GM23248 (cell line): ENCODE measurements around the gene BCAR3. TPM values are rescaled to one million over a fixed set of nuclear protein-coding genes. Genes with fewer than 3 reads are reported as not detected.

Experiments used
- DNase-seq: peaks from one replicate; pipeline ENCODE4 v3.0.0-alpha.2; 2015
- H2AFZ ChIP-seq: fragments of 200-600 bp; sonication (generic); 2 replicates; pipeline ENCODE4 v1.6.1; 2016; ENCODE audit warnings: antibody characterized with exemption
- H3F3A ChIP-seq: fragments of 200-600 bp; sonication (generic); 2 replicates; pipeline ENCODE4 v1.6.1; 2016; ENCODE audit warnings: mild to moderate bottlenecking, antibody characterized with exemption, mixed run types; ENCODE audit not compliant: insufficient read depth
- H3K27ac ChIP-seq: fragments of 200-600 bp; sonication (generic); 2 replicates; pipeline ENCODE4 v1.5.1; 2016; ENCODE audit warnings: mild to moderate bottlenecking
- H3K27me3 ChIP-seq: fragments of 200-600 bp; sonication (generic); replicated peaks from 2 replicates; pipeline ENCODE4 v1.6.1; 2016; ENCODE audit warnings: mild to moderate bottlenecking; ENCODE audit not compliant: insufficient read depth
- H3K36me3 ChIP-seq: fragments of 200-600 bp; sonication (generic); 2 replicates; pipeline ENCODE4 v1.6.1; 2016; ENCODE audit warnings: low read depth, mild to moderate bottlenecking
- H3K4me1 ChIP-seq: fragments of 200-600 bp; sonication (generic); 2 replicates; pipeline ENCODE4 v1.6.1; 2016; ENCODE audit warnings: mild to moderate bottlenecking; ENCODE audit not compliant: insufficient read depth
- H3K4me2 ChIP-seq: fragments of 200-600 bp; sonication (generic); one replicate; pipeline ENCODE4 v1.6.1; 2016; ENCODE audit warnings: mild to moderate bottlenecking; ENCODE audit not compliant: unreplicated experiment
- H3K4me3 ChIP-seq: fragments of 200-600 bp; sonication (generic); 2 replicates; pipeline ENCODE4 v1.5.1; 2016; ENCODE audit warnings: mild to moderate bottlenecking
- H3K79me2 ChIP-seq: fragments of 200-600 bp; sonication (generic); 2 replicates; pipeline ENCODE4 v1.6.1; 2016; ENCODE audit warnings: mild to moderate bottlenecking; ENCODE audit not compliant: insufficient read depth
- H3K9ac ChIP-seq: fragments of 200-600 bp; sonication (generic); 2 replicates; pipeline ENCODE4 v1.6.1; 2016; ENCODE audit warnings: mild to moderate bottlenecking
- H3K9me2 ChIP-seq: fragments of 200-600 bp; sonication (generic); 2 replicates; pipeline ENCODE4 v1.6.1; 2016; ENCODE audit warnings: mixed run types, mild to moderate bottlenecking, moderate library complexity; ENCODE audit not compliant: insufficient read depth
- H3K9me3 ChIP-seq: fragments of 200-600 bp; sonication (generic); one replicate; pipeline ENCODE4 v1.6.1; 2017; ENCODE audit warnings: low read depth
- H4K20me1 ChIP-seq: fragments of 200-600 bp; sonication (generic); 2 replicates; pipeline ENCODE4 v1.6.0; 2016; ENCODE audit not compliant: insufficient read depth
- EZH2 ChIP-seq: fragments of 200-600 bp; sonication (generic); IDR thresholded peaks from 2 replicates; pipeline ENCODE4 v1.6.1; 2018; ENCODE audit warnings: antibody characterized with exemption, mild to moderate bottlenecking; ENCODE audit not compliant: insufficient read depth, poor library complexity, severe bottlenecking
- EZH2phosphoT487 ChIP-seq: fragments of 200-600 bp; sonication (generic); IDR thresholded peaks from 2 replicates; pipeline ENCODE4 v1.6.1; 2018; ENCODE audit warnings: antibody characterized with exemption, moderate library complexity, mild to moderate bottlenecking, low read depth; ENCODE audit not compliant: insufficient read depth
- WGBS, 2 experiments: methylation state at CpG; one replicate each; pipeline ENCODE4 v1.1.6; 2015 to 2017; ENCODE audit warnings: low lambda C conversion rate in 2 of 2, low coverage in 1 of 2; ENCODE audit errors: missing lambda C conversion rate in 2 of 2; 5-methylcytosine and 5-hydroxymethylcytosine counted together
- in situ Hi-C: fragments of 300-500 bp; cut with MboI; formaldehyde crosslinking; loops from 2 replicates; pipeline ENCODE4 v1.15.0; 2020
- polyA plus RNA-seq: library from polyadenylated mRNA; unstranded; fragments of >200 nt; fragmentation: Nextera tagmentation; extraction: Ambion mirVana; gene quantifications from 2 replicates; pipeline ENCODE4 v1.2.1, GENCODE V29; 2016
- total RNA-seq: library from RNA; depleted of rRNA; stranded (reverse); fragments of >200 nt; shearing (Covaris generic); gene quantifications from 2 replicates; pipeline ENCODE4 v1.2.3, GENCODE V29; 2014

The BCAR3 gene
- total and polyA plus RNA-seq, 2 experiments from 2014 or later, result 65.1 to 83.2 TPM

- Histone ChIP-seq H3K79me2 (no peaks in the 10 kb centered on the region), H3K4me3 (no peak overlapping the region), H3K27me3 (no peaks in the 10 kb centered on the region), H3K9me3 (no peaks in the 10 kb centered on the region), H4K20me1 (no peaks in the 10 kb centered on the region), H2AFZ (0 out of 2 replicates have a peak overlapping the region, but pooled peaks have one; percentile 7), H3K27ac (no peak overlapping the region), H3K4me2 (no peak overlapping the region), H3K9me2 (no peaks in the 10 kb centered on the region), H3K9ac (no peak overlapping the region), H3K36me3 (no peaks in the 10 kb centered on the region), H3K4me1 (peaks cover 11% of the 10 kb centered on the region; the same call in 1 of the 2 replicates), H3F3A (peaks cover 5% of the 10 kb centered on the region; the same call in 1 of the 2 replicates)
- no peak for DNase-seq
- 74% methylated on average over 10 of the region's 10 CpGs for WGBS, 2 experiments
- TF ChIP-seq EZH2 (no peak), EZH2phosphoT487 (no peak)
- in situ Hi-C loops, result no loop called here
These were observed 29.1 kb upstream of the BCAR3 start for GRCh38 chr1:93710499-93711453.

GRCh38 chr1:93708734-93709481 is 27.3 kb upstream of the BCAR3 start:
- H3K79me2 ChIP-seq, result no peaks in the 10 kb centered on the region
- H3K9me2 ChIP-seq, result no peaks in the 10 kb centered on the region
- no peaks in the 10 kb centered on the region for H3K36me3 ChIP-seq
- no peaks in the 10 kb centered on the region for H4K20me1 ChIP-seq
- 29% methylated on average over 9 of the region's 9 CpGs for WGBS, 2 experiments
- H2AFZ ChIP-seq, result peak overlapping the region; percentile 68
- H3K4me3 ChIP-seq, result no peak overlapping the region
- DNase-seq, result peak; percentile 45
- no peaks in the 10 kb centered on the region for H3K27me3 ChIP-seq
- TF ChIP-seq EZH2, result no peak
- no peak for TF ChIP-seq EZH2phosphoT487
- H3F3A ChIP-seq, result peaks cover 5% of the 10 kb centered on the region; the same call in 1 of the 2 replicates
- H3K9ac ChIP-seq, result no peak overlapping the region
- in situ Hi-C loops, result no loop called here
- H3K4me1 ChIP-seq, result peaks cover 14% of the 10 kb centered on the region; the same call in 1 of the 2 replicates
- no peak overlapping the region for H3K27ac ChIP-seq
- no peaks in the 10 kb centered on the region for H3K9me3 ChIP-seq
- no peak overlapping the region for H3K4me2 ChIP-seq

GRCh38 chr1:93707956-93708355 is 26.3 kb upstream of the BCAR3 start:
- H3K9ac ChIP-seq, result no peak overlapping the region
- H3K9me2 ChIP-seq, result no peaks in the 10 kb centered on the region
- in situ Hi-C loops, result no loop called here
- H3K27ac ChIP-seq, result no peak overlapping the region
- H3K36me3 ChIP-seq, result no peaks in the 10 kb centered on the region
- no peaks in the 10 kb centered on the region for H3K27me3 ChIP-seq
- H4K20me1 ChIP-seq, result no peaks in the 10 kb centered on the region
- H3K9me3 ChIP-seq, result no peaks in the 10 kb centered on the region
- H3K4me1 ChIP-seq, result peaks cover 17% of the 10 kb centered on the region; the same call in 1 of the 2 replicates
- H3F3A ChIP-seq, result peaks cover 5% of the 10 kb centered on the region; the same call in 1 of the 2 replicates
- H2AFZ ChIP-seq, result no peak overlapping the region
- H3K4me2 ChIP-seq, result no peak overlapping the region
- 95 to 99% methylated on average over 5 of the region's 5 CpGs for WGBS, 2 experiments
- DNase-seq, result no peak
- TF ChIP-seq EZH2phosphoT487 (no peak), EZH2 (no peak)
- no peak overlapping the region for H3K4me3 ChIP-seq
- no peaks in the 10 kb centered on the region for H3K79me2 ChIP-seq

- H3K9me2 ChIP-seq, result no peaks in the 10 kb centered on the region
- 89 to 97% methylated on average over 3 of the region's 3 CpGs for WGBS, 2 experiments
These were observed 24.4 kb upstream of the BCAR3 start for GRCh38 chr1:93705892-93706500.

More at GRCh38 chr1:93705892-93706500, 24.4 kb upstream of the BCAR3 start:
- H3K36me3 ChIP-seq, result no peaks in the 10 kb centered on the region
- peaks cover 5% of the 10 kb centered on the region for H3F3A ChIP-seq
- no peak overlapping the region for H3K4me3 ChIP-seq
- H3K79me2 ChIP-seq, result no peaks in the 10 kb centered on the region
- in situ Hi-C loops, result no loop called here
- peak; percentile 62 for DNase-seq
- H3K9ac ChIP-seq, result no peak overlapping the region
- H3K4me1 ChIP-seq, result peaks cover 34% of the 10 kb centered on the region
- no peak overlapping the region for H2AFZ ChIP-seq
- H3K9me3 ChIP-seq, result no peaks in the 10 kb centered on the region
- TF ChIP-seq EZH2phosphoT487 (no peak), EZH2 (no peak)
- H4K20me1 ChIP-seq, result no peaks in the 10 kb centered on the region
- H3K27me3 ChIP-seq, result no peaks in the 10 kb centered on the region
- no peak overlapping the region for H3K4me2 ChIP-seq
- no peak overlapping the region for H3K27ac ChIP-seq
